Neural cell (in vitro differentiated cells): ENCODE results near the gene RELCH.

Experiments used
- EP300 ChIP-seq: fragments of 450-650 bp; conservative IDR thresholded peaks from 2 replicates; pipeline ENCODE4 v1.6.1; 2014; ENCODE audit warnings: antibody characterized with exemption, mild to moderate bottlenecking, moderate library complexity; ENCODE audit not compliant: poor library complexity, severe bottlenecking
- POLR2AphosphoS5 ChIP-seq: IDR thresholded peaks from 2 replicates; pipeline ENCODE4 v1.6.1; 2012

DNA sequence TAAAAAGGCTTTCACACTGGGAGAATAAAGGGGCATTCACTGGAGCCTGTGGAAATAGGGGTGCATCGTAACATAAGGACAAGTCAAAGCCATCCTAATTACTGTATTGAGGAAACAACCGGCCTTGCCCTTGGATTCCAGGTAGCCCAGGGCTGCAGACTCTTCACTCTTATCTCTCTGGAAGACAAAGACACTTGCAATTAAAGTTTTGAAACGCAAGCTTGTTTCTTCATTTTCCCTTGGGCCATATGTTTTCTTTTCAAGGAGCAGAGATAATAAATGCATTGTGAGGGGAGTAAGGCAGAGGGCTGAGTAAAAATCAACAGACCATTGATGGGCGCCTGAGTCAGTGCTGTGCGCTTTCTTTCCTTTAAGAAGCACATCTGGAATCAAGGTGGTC is 149.6 kb downstream of the RELCH start:
- no peak for TF ChIP-seq POLR2AphosphoS5
- TF ChIP-seq EP300: no peak
